ENCODE measurements around the gene EML6. TPM values are rescaled to one million over a fixed set of nuclear protein-coding genes. Genes with fewer than 3 reads are reported as not detected.
A peak's percentile ranks its signal among the peaks of the same experiment; 100 is the strongest.

Gene EML6
- total RNA-seq, 2 experiments from 2014 or later = 0.95 to 1.8 TPM

DNA sequence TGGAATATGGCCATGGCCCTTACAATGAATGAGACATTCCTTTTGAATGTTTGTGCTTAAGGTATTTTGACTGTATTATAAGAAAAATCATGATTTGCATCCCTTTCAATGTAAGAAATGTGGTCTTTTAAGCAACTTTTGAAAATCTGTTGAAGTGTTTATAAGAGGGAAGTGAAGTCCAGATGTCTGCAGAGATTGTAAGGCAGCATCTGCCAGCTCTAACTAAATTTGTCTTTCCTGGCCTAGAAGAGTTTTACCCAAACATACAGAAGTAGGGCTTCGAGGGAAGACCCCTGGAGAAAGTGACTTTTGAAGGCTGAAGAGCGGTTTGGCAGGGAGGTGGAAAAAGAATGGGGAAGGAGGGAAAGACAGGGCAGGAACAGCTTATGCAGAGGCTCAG, 12.2 kb downstream of the EML6 start:
- no peak overlapping the region for H3K27ac Mint-ChIP-seq
- H3K4me1 Mint-ChIP-seq = no peaks in the 10 kb centered on the region
- no peak overlapping the region for H3K4me3 Mint-ChIP-seq
- H3K27me3 Mint-ChIP-seq = peaks cover 15% of the 10 kb centered on the region
- ChIA-PET POLR2A (no interaction called here), CTCF (no interaction called here)
- no peak for DNase-seq
- no peaks in the 10 kb centered on the region for H3K9me3 Mint-ChIP-seq
- no peaks in the 10 kb centered on the region for H3K36me3 Mint-ChIP-seq (ENCODE audit: low read depth)

- Mint-ChIP-seq H3K36me3 (ENCODE audit: low read depth) (no peaks in the 10 kb centered on the region), H3K9me3 (no peaks in the 10 kb centered on the region), H3K4me1 (no peaks in the 10 kb centered on the region), H3K27me3 (peaks cover 17% of the 10 kb centered on the region), H3K27ac (no peak overlapping the region), H3K4me3 (no peak overlapping the region)
- no peak for DNase-seq
- ChIA-PET POLR2A (no interaction called here), CTCF (no interaction called here)
Measured at GRCh38 chr2:54738281-54738680, 14.8 kb downstream of the EML6 start.

DNA sequence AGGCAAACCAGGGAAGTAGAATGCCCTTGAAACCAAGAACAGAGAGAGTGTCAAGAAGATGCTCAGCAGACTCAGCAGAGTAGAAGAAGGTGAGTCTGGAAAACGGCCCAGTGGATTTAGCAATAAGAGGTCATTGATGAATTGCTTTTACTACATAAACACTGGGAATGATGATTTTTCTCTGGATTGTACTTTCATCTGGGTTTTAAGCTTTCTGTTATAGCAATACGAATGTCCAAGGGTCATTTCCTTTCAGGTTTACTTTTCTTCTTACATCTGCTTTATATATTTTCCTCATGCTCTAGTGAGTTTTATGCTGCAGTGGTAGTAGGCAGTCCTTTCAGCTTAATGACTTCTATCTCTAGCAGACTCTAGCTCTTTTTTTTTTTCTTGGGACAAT, 16.9 kb downstream of the EML6 start:
- no peak for DNase-seq
- no peaks in the 10 kb centered on the region for H3K9me3 Mint-ChIP-seq
- no peak overlapping the region for H3K27ac Mint-ChIP-seq
- no peaks in the 10 kb centered on the region for H3K36me3 Mint-ChIP-seq (ENCODE audit: low read depth)
- no peak overlapping the region for H3K4me3 Mint-ChIP-seq
- peaks cover 13% of the 10 kb centered on the region for H3K27me3 Mint-ChIP-seq
- ChIA-PET POLR2A (no interaction called here), CTCF (no interaction called here)
- H3K4me1 Mint-ChIP-seq = no peaks in the 10 kb centered on the region

- H3K27ac Mint-ChIP-seq = no peak overlapping the region
- no peaks in the 10 kb centered on the region for H3K9me3 Mint-ChIP-seq
- ChIA-PET CTCF (interaction anchor here (0.9 kb wide), 1 partner anchor 779 kb away, joined by 3 read pairs; no protein-coding TSS in a partner anchor), POLR2A (no interaction called here)
- H3K36me3 Mint-ChIP-seq (ENCODE audit: low read depth) = no peaks in the 10 kb centered on the region
- DNase-seq = no peak
- H3K27me3 Mint-ChIP-seq = peaks cover 13% of the 10 kb centered on the region
- no peak overlapping the region for H3K4me3 Mint-ChIP-seq
- H3K4me1 Mint-ChIP-seq = no peaks in the 10 kb centered on the region
Measured at GRCh38 chr2:54741250-54741649, 17.8 kb downstream of the EML6 start.

DNA sequence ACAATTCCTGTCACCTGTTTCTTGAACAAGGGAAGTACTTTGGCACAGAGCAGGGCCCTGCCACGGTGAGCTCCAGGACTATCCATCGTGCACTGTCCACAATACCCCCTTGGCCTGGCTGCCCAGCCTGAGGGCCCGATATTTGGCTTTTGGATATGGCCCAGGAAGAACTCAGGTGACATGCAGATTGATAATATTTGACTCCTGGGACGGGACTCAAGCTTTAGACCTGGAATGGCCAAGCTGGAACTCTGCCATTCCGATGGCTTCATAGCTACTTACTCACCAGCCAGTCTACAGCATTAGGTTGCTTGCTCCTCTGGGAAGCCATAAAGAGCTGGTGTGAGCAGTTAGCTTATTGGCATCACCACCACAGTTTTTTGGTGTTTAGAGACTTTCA, 26.6 kb downstream of the EML6 start:
- H3K36me3 Mint-ChIP-seq (ENCODE audit: low read depth) = no peaks in the 10 kb centered on the region
- H3K4me1 Mint-ChIP-seq = no peaks in the 10 kb centered on the region
- POLR2A ChIA-PET = no interaction called here
- CTCF ChIA-PET = interaction anchor here (1.0 kb wide), 1 partner anchor 27 kb away, joined by 4 read pairs; the partner anchor contains the start of gene EML6
- no peaks in the 10 kb centered on the region for H3K9me3 Mint-ChIP-seq
- H3K27ac Mint-ChIP-seq = no peak overlapping the region
- H3K27me3 Mint-ChIP-seq = no peaks in the 10 kb centered on the region
- no peak overlapping the region for H3K4me3 Mint-ChIP-seq
- no peak for DNase-seq

DNA sequence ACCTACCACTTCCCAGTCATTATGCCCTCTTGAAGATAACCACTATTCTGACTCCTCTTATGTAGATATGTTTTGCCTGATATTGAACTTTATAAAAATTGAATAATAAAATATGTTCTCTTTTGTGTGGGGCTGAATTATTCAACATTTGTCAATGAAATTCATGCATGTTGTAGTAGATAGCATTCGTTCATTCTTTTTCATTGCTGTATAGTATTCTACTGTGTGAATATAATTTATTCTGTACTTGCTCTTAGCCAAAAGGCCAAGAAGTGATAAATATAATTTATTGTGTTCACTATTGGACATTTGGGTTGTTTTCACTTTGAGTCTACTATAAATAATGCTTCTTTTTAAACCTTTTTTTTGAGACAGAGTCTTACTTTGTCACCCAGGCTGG, 29.0 kb downstream of the EML6 start:
- H3K27ac Mint-ChIP-seq = no peak overlapping the region
- no peak overlapping the region for H3K4me3 Mint-ChIP-seq
- H3K9me3 Mint-ChIP-seq = no peaks in the 10 kb centered on the region
- DNase-seq = no peak
- POLR2A ChIA-PET = no interaction called here
- H3K4me1 Mint-ChIP-seq = no peaks in the 10 kb centered on the region
- peaks cover 10% of the 10 kb centered on the region for H3K27me3 Mint-ChIP-seq
- CTCF ChIA-PET = no interaction called here
- no peaks in the 10 kb centered on the region for H3K36me3 Mint-ChIP-seq (ENCODE audit: low read depth)

DNA sequence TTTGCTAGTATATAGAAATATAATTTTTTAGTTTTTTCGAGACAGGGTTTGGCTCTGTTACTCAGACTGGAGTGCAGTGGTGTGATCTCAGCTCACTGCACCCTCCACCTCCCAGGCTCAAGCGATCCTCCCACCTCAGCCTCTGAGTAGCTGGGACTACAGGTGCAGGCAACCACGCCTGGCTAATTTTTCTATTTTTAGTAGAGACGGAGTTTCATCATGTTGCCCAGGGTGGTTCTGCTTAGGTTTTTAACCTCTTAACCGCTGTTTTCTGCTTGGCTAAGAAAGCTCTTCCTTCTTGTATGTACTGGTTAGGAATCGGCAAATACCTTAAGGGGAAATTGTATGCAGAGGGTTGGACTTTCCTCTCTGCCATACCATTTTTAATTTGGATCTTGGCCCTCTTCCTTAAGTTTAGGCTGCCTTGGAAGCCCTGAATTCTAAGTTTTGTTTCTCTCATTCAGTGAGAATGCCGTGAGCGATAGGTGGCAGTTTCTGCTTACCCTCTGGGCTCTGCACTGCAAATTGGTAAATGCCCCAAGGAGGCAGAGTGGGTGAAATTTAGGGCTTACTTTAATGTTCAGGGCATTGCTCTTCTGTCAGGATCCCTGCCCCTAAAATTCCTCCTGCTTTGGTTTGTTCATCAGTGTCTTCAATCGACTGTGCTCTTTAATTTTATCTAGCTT, 32.3 kb downstream of the EML6 start:
- no peak for DNase-seq
- no peaks in the 10 kb centered on the region for H3K9me3 Mint-ChIP-seq
- CTCF ChIA-PET = no interaction called here
- peaks cover 7% of the 10 kb centered on the region for H3K4me1 Mint-ChIP-seq
- H3K27me3 Mint-ChIP-seq = peaks cover 10% of the 10 kb centered on the region
- no peak overlapping the region for H3K4me3 Mint-ChIP-seq
- no peaks in the 10 kb centered on the region for H3K36me3 Mint-ChIP-seq (ENCODE audit: low read depth)
- POLR2A ChIA-PET = no interaction called here
- H3K27ac Mint-ChIP-seq = no peak overlapping the region

DNA sequence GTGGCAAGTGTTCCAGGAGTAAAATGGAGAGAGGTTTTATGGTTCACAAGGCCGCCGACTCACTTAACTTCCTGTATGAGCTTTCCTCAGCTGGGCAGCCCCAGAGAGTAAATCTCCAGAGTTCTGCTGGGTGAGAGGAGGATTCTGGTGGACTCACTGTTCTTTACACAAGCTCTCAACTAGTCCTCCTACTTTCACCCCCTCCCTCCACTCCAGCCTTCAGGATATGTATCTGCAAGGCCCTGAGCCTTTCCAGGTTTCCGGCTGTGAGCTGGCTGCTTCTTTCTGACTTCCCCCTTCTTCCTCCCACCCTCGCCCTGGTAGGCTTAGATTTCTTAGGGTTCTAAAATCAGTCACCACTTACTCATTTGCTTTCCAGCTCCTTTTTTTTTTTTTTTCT, 34.0 kb downstream of the EML6 start:
- ChIA-PET POLR2A (no interaction called here), CTCF (interaction anchor here (0.8 kb wide), 1 partner anchor 81 kb away, joined by 4 read pairs; no protein-coding TSS in a partner anchor)
- H3K27ac Mint-ChIP-seq = no peak overlapping the region
- H3K27me3 Mint-ChIP-seq = peaks cover 12% of the 10 kb centered on the region
- H3K9me3 Mint-ChIP-seq = no peaks in the 10 kb centered on the region
- H3K36me3 Mint-ChIP-seq (ENCODE audit: low read depth) = no peaks in the 10 kb centered on the region
- no peak for DNase-seq
- H3K4me1 Mint-ChIP-seq = peaks cover 7% of the 10 kb centered on the region
- H3K4me3 Mint-ChIP-seq = no peak overlapping the region

DNA sequence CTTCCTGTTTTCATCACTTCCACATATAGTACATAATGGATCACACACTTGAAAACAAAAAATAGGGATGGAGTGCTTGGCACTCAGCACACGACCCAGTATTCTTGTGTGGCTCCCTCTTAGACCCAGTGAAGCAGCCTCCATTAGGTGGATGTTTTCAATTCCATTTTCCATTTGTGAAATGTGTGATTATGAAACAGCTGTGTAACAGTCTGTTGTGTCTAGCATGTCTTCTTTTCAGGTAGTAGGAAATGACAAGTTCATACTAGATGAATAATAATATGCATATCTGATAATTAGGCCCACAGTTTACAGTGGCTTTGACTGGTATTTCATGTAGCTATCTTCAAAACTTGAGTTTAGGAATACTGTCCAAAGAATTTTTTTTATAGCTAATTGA, 35.5 kb downstream of the EML6 start:
- no peaks in the 10 kb centered on the region for H3K36me3 Mint-ChIP-seq (ENCODE audit: low read depth)
- POLR2A ChIA-PET = no interaction called here
- H3K9me3 Mint-ChIP-seq = no peaks in the 10 kb centered on the region
- H3K4me1 Mint-ChIP-seq = peaks cover 7% of the 10 kb centered on the region
- DNase-seq = no peak
- no peak overlapping the region for H3K27ac Mint-ChIP-seq
- CTCF ChIA-PET = no interaction called here
- H3K27me3 Mint-ChIP-seq = peaks cover 15% of the 10 kb centered on the region
- H3K4me3 Mint-ChIP-seq = no peak overlapping the region

GRCh38 chr2:54760310-54760709, 36.8 kb downstream of the EML6 start:
- H3K9me3 Mint-ChIP-seq = no peaks in the 10 kb centered on the region
- H3K27me3 Mint-ChIP-seq = peaks cover 13% of the 10 kb centered on the region
- H3K4me1 Mint-ChIP-seq = peaks cover 7% of the 10 kb centered on the region
- no peaks in the 10 kb centered on the region for H3K36me3 Mint-ChIP-seq (ENCODE audit: low read depth)
- H3K4me3 Mint-ChIP-seq = no peak overlapping the region
- no peak overlapping the region for H3K27ac Mint-ChIP-seq
- ChIA-PET POLR2A (no interaction called here), CTCF (no interaction called here)
- DNase-seq = no peak

- Mint-ChIP-seq H3K4me3 (no peak overlapping the region), H3K27ac (no peak overlapping the region), H3K27me3 (peaks cover 5% of the 10 kb centered on the region), H3K9me3 (no peaks in the 10 kb centered on the region), H3K4me1 (peaks cover 3% of the 10 kb centered on the region), H3K36me3 (ENCODE audit: low read depth) (no peaks in the 10 kb centered on the region)
- POLR2A ChIA-PET = no interaction called here
- CTCF ChIA-PET = interaction anchor here (0.5 to 1.3 kb wide), 3 partner anchors 75 to 412 kb away, joined by 3 to 6 read pairs (median 5); no protein-coding TSS in a partner anchor
- peak; percentile 35 for DNase-seq
Measured at GRCh38 chr2:54763636-54764291, 40.3 kb downstream of the EML6 start.

DNA sequence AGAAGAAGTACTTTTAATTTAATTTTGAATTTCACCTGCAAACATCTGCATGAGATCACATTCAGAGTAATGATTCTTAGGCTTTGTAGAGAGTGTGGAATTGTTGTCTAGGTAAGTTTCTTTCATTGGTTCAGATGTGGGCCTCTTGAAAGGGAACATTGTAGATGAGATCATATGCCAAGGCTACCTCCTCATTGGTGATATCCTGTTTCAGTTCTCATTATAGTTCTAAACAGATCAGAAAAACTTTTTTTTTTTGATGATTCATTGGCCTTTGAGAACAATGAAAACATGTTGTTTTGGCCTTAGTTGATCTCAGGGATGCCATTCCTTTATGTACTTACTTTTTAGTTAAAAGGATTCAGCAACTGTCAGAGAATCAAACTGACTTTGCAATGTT, 44.5 kb downstream of the EML6 start:
- ChIA-PET CTCF (no interaction called here), POLR2A (no interaction called here)
- Mint-ChIP-seq H3K27me3 (peaks cover 1% of the 10 kb centered on the region), H3K9me3 (no peaks in the 10 kb centered on the region), H3K4me1 (peaks cover 3% of the 10 kb centered on the region), H3K36me3 (ENCODE audit: low read depth) (no peaks in the 10 kb centered on the region), H3K4me3 (no peak overlapping the region), H3K27ac (no peak overlapping the region)
- DNase-seq = no peak

GRCh38 chr2:54768772-54769428, 45.4 kb downstream of the EML6 start:
- POLR2A ChIA-PET = no interaction called here
- CTCF ChIA-PET = no interaction called here
- Mint-ChIP-seq H3K27me3 (no peaks in the 10 kb centered on the region), H3K36me3 (ENCODE audit: low read depth) (no peaks in the 10 kb centered on the region), H3K9me3 (no peaks in the 10 kb centered on the region), H3K4me1 (peaks cover 3% of the 10 kb centered on the region), H3K4me3 (no peak overlapping the region), H3K27ac (no peak overlapping the region)
- no peak for DNase-seq

GRCh38 chr2:54770211-54770610, 46.7 kb downstream of the EML6 start:
- ChIA-PET POLR2A (no interaction called here), CTCF (no interaction called here)
- DNase-seq = no peak
- Mint-ChIP-seq H3K27ac (no peak overlapping the region), H3K9me3 (peaks cover 7% of the 10 kb centered on the region), H3K4me1 (peaks cover 3% of the 10 kb centered on the region), H3K36me3 (ENCODE audit: low read depth) (no peaks in the 10 kb centered on the region), H3K27me3 (no peaks in the 10 kb centered on the region), H3K4me3 (no peak overlapping the region)
